ENCODE data around the gene CDK7.

CDK7 gene

GRCh38 chr5:69293882-69294281 is 59.2 kb downstream of the CDK7 start:
- DNase-seq (ENCODE audit: low spot score), result no peak

GRCh38 chr5:69295088-69295754 is 60.5 kb downstream of the CDK7 start:
- no peak for DNase-seq (ENCODE audit: low spot score)

- DNase-seq (ENCODE audit: low spot score), result no peak
These were observed 64.9 kb downstream of the CDK7 start for GRCh38 chr5:69299625-69300024.

GRCh38 chr5:69300537-69301203 is 66.0 kb downstream of the CDK7 start:
- no peak for DNase-seq (ENCODE audit: low spot score)

- no peak for DNase-seq (ENCODE audit: low spot score)
These were observed 70.8 kb downstream of the CDK7 start for GRCh38 chr5:69305512-69305911.

- DNase-seq (ENCODE audit: low spot score), result no peak
These were observed 73.4 kb downstream of the CDK7 start for GRCh38 chr5:69308046-69308553.

- DNase-seq (ENCODE audit: low spot score), result no peak
These were observed 74.7 kb downstream of the CDK7 start for GRCh38 chr5:69309380-69309779.

GRCh38 chr5:69312459-69313160 is 77.9 kb downstream of the CDK7 start:
- DNase-seq (ENCODE audit: low spot score), result no peak

GRCh38 chr5:69313428-69313827 is 78.7 kb downstream of the CDK7 start:
- DNase-seq (ENCODE audit: low spot score), result no peak

GRCh38 chr5:69315972-69316371 is 81.3 kb downstream of the CDK7 start:
- DNase-seq (ENCODE audit: low spot score), result no peak

GRCh38 chr5:69317391-69317790 is 82.7 kb downstream of the CDK7 start:
- DNase-seq (ENCODE audit: low spot score), result no peak

- DNase-seq (ENCODE audit: low spot score), result no peak
These were observed 91.7 kb downstream of the CDK7 start for GRCh38 chr5:69326365-69326764.

All from AG20443 (cell line).